HEK293 (cell line): ENCODE results near the gene WIPI1.

Experiments
- CTCF ChIA-PET: fragments of 350-600 bp; formaldehyde crosslinking; extraction: SDS; loops from one replicate; lab custom pipeline; 2021; ENCODE audit warnings: antibody characterized with exemption; lab: Yijun Ruan, JAX
- POLR2A ChIA-PET: fragments of 300-600 bp; formaldehyde crosslinking; extraction: SDS; loops from one replicate; lab custom pipeline; 2020; ENCODE audit warnings: antibody characterized with exemption, inconsistent platforms; lab: Yijun Ruan, JAX
- H3K27ac ChIP-seq: fragments of 200-500 bp; sonication (Bioruptor generic); 2 replicates; pipeline ENCODE4 v1.5.1; 2014; ENCODE audit warnings: low read depth, low read length, control low read depth, inconsistent platforms; ENCODE audit errors: extremely low read depth
- H3K36me3 ChIP-seq, 2 experiments: fragments of 200-500 bp in 1 of 2; sonication (Bioruptor generic) in 1 of 2; 1 replicate in 1 of 2; 2 replicates in 1 of 2; pipeline ENCODE4 v1.5.1; 2014 to 2017; ENCODE audit warnings: inconsistent platforms in 2 of 2, low read length in 2 of 2; ENCODE audit not compliant: control insufficient read depth in 2 of 2, insufficient read depth in 1 of 2
- H3K4me1 ChIP-seq: fragments of 200-500 bp; sonication (Bioruptor generic); 2 replicates; pipeline ENCODE4 v1.5.1; 2014; ENCODE audit warnings: mild to moderate bottlenecking, low read length, inconsistent platforms; ENCODE audit not compliant: control insufficient read depth, insufficient read depth
- H3K4me3 ChIP-seq: 2 replicates; pipeline ENCODE4 v1.5.1; 2011; ENCODE audit warnings: low read depth, mild to moderate bottlenecking, control low read depth, low read length, moderate library complexity
- H3K9me3 ChIP-seq: fragments of 200-500 bp; sonication (Bioruptor generic); 2 replicates; pipeline ENCODE4 v1.5.1; 2014; ENCODE audit warnings: low read depth, low read length, inconsistent platforms; ENCODE audit not compliant: control insufficient read depth, insufficient read depth
- BCL6B ChIP-seq: fragments of 450-650 bp; formaldehyde crosslinking; IDR thresholded peaks from 2 replicates; pipeline ENCODE4 v1.5.1; 2017; ENCODE audit warnings: missing biosample characterization, missing genetic modification characterization
- CTCF ChIP-seq: fragments of 450-650 bp; formaldehyde crosslinking; IDR thresholded peaks from 2 replicates; pipeline ENCODE4 v1.5.1; 2016; ENCODE audit warnings: missing biosample characterization, missing genetic modification characterization
- EGR2 ChIP-seq: fragments of 450-650 bp; formaldehyde crosslinking; IDR thresholded peaks from 2 replicates; pipeline ENCODE4 v1.5.1; 2016; ENCODE audit warnings: low read depth, missing biosample characterization, missing genetic modification characterization
- GLIS1 ChIP-seq: fragments of 450-650 bp; formaldehyde crosslinking; IDR thresholded peaks from 2 replicates; pipeline ENCODE4 v1.5.1; 2016; ENCODE audit warnings: missing biosample characterization, missing genetic modification characterization
- PRDM2 ChIP-seq: fragments of 450-650 bp; formaldehyde crosslinking; IDR thresholded peaks from 2 replicates; pipeline ENCODE4 v1.5.1; 2016; ENCODE audit warnings: missing biosample characterization, missing genetic modification characterization, borderline replicate concordance
- TSHZ1 ChIP-seq: fragments of 450-650 bp; formaldehyde crosslinking; IDR thresholded peaks from 2 replicates; pipeline ENCODE4 v1.5.1; 2016; ENCODE audit warnings: missing biosample characterization, missing genetic modification characterization, borderline replicate concordance
- ZBTB17 ChIP-seq: fragments of 450-650 bp; formaldehyde crosslinking; IDR thresholded peaks from 2 replicates; pipeline ENCODE4 v1.5.1; 2016; ENCODE audit warnings: missing biosample characterization, missing genetic modification characterization
- ZIC2 ChIP-seq: fragments of 450-650 bp; formaldehyde crosslinking; IDR thresholded peaks from 2 replicates; pipeline ENCODE4 v1.5.1; 2016; ENCODE audit warnings: missing biosample characterization, missing genetic modification characterization
- ZNF112 ChIP-seq: fragments of 450-650 bp; formaldehyde crosslinking; IDR thresholded peaks from 2 replicates; pipeline ENCODE4 v1.5.0; 2017; ENCODE audit warnings: missing biosample characterization, missing genetic modification characterization
- ZNF146 ChIP-seq: fragments of 450-650 bp; formaldehyde crosslinking; IDR thresholded peaks from 2 replicates; pipeline ENCODE4 v1.5.1; 2016; ENCODE audit warnings: missing biosample characterization, missing genetic modification characterization
- ZNF221 ChIP-seq: fragments of 450-650 bp; formaldehyde crosslinking; IDR thresholded peaks from 2 replicates; pipeline ENCODE4 v1.5.1; 2017; ENCODE audit warnings: missing biosample characterization, missing genetic modification characterization, borderline replicate concordance
- ZNF654 ChIP-seq: fragments of 450-650 bp; formaldehyde crosslinking; IDR thresholded peaks from 2 replicates; pipeline ENCODE4 v1.5.1; 2016; ENCODE audit warnings: low read depth, missing biosample characterization, missing genetic modification characterization
- ZNF692 ChIP-seq: fragments of 450-650 bp; formaldehyde crosslinking; IDR thresholded peaks from 2 replicates; pipeline ENCODE4 v1.5.1; 2016; ENCODE audit warnings: missing biosample characterization, missing genetic modification characterization
- ZNF777 ChIP-seq: fragments of 450-650 bp; formaldehyde crosslinking; IDR thresholded peaks from 2 replicates; pipeline ENCODE4 v1.5.1; 2017; ENCODE audit warnings: missing biosample characterization, missing genetic modification characterization, borderline replicate concordance

Gene WIPI1

GRCh38 chr17:68400404-68400735 lies 56.9 kb downstream of the WIPI1 start (continued):
- TF ChIP-seq ZNF692 = no peak
- no peak for TF ChIP-seq ZNF112 (tag by site-specific recombination)
- no peak for TF ChIP-seq PRDM2
- no peak for TF ChIP-seq ZNF146 (tag by site-specific recombination)

- POLR2A ChIA-PET = interaction anchor here (0.9 to 1.5 kb wide), 3 partner anchors 88 to 109 kb away, joined by 3 to 5 read pairs (median 3); partner anchors contain the start of genes ARSG and SLC16A6
- Histone ChIP-seq H3K27ac (no peak overlapping the region), H3K4me3 (no peak overlapping the region), H3K4me1 (no peaks in the 10 kb centered on the region; the same call in 1 of the 2 replicates), H3K36me3 (no peaks in the 10 kb centered on the region), H3K9me3 (no peaks in the 10 kb centered on the region)
- TF ChIP-seq ZIC2 (tag by site-specific recombination) = peak; percentile 33
- TF ChIP-seq BCL6B (tag by site-specific recombination) = no peak
- CTCF ChIA-PET = interaction anchor here (0.6 to 2.8 kb wide), 45 partner anchors 7 to 1680 kb away, joined by 3 to 63 read pairs (median 6); no protein-coding TSS in a partner anchor
Measured at GRCh38 chr17:68399638-68400403, 57.5 kb downstream of the WIPI1 start.

- H3K4me1 ChIP-seq = no peaks in the 10 kb centered on the region; the same call in 1 of the 2 replicates
- no peak overlapping the region for H3K4me3 ChIP-seq
- H3K27ac ChIP-seq = no peak overlapping the region
- H3K36me3 ChIP-seq = no peaks in the 10 kb centered on the region
- ChIA-PET POLR2A (interaction anchor here (0.9 to 1.5 kb wide), 3 partner anchors 87 to 108 kb away, joined by 3 to 5 read pairs (median 3); partner anchors contain the start of genes ARSG and SLC16A6), CTCF (interaction anchor here (0.5 to 2.8 kb wide), 56 partner anchors 8 to 1679 kb away, joined by 3 to 63 read pairs (median 4); no protein-coding TSS in a partner anchor)
- H3K9me3 ChIP-seq = no peaks in the 10 kb centered on the region
- TF ChIP-seq ZNF221 (tag by site-specific recombination) (no peak), EGR2 (tag by site-specific recombination) (0 out of 2 replicates have a peak, but pooled peaks have one; percentile 12), TSHZ1 (no peak), GLIS1 (tag by site-specific recombination) (peak; percentile 75), ZNF654 (tag by site-specific recombination) (peak; percentile 84), ZBTB17 (tag by site-specific recombination) (peak; percentile 58), CTCF (tag by site-specific recombination) (peak; percentile 93), ZNF777 (no peak)
Measured at GRCh38 chr17:68398691-68399637, 58.3 kb downstream of the WIPI1 start.
